H9 (cell line): ENCODE results near the gene GCK. TPM values are rescaled to one million over a fixed set of nuclear protein-coding genes. Genes with fewer than 3 reads are reported as not detected.

Source experiments
- DNase-seq: peaks from one replicate; pipeline ENCODE4 v3.0.0-alpha.2; 2017
- H2AFZ ChIP-seq: one replicate; pipeline ENCODE4 v1.6.1; 2013; ENCODE audit warnings: mild to moderate bottlenecking, low read length, control low read depth, moderate library complexity
- H2AK5ac ChIP-seq: 2 replicates; pipeline ENCODE4 v1.6.1; 2013; ENCODE audit warnings: low read length, control low read depth, mixed read lengths; ENCODE audit not compliant: insufficient read length
- H2BK120ac ChIP-seq: one replicate; pipeline ENCODE4 v1.6.1; 2013; ENCODE audit warnings: low read depth, mild to moderate bottlenecking, low read length, control low read depth, inconsistent platforms; ENCODE audit not compliant: poor library complexity, severe bottlenecking
- H2BK12ac ChIP-seq: 2 replicates; pipeline ENCODE4 v1.6.1; 2013; ENCODE audit warnings: low read length, control low read depth, mixed read lengths, low read depth; ENCODE audit not compliant: insufficient read length
- H2BK15ac ChIP-seq: 2 replicates; pipeline ENCODE4 v1.6.1; 2013; ENCODE audit warnings: low read depth, low read length, control low read depth
- H2BK20ac ChIP-seq: one replicate; pipeline ENCODE4 v1.6.1; 2013; ENCODE audit warnings: low read depth, mild to moderate bottlenecking, low read length, control low read depth, inconsistent platforms; ENCODE audit not compliant: poor library complexity, severe bottlenecking
- H2BK5ac ChIP-seq: 2 replicates; pipeline ENCODE4 v1.6.1; 2013; ENCODE audit warnings: low read length, control low read depth, mixed read lengths; ENCODE audit not compliant: insufficient read length
- H3K14ac ChIP-seq: 2 replicates; pipeline ENCODE4 v1.6.1; 2013; ENCODE audit warnings: low read length, control low read depth; ENCODE audit not compliant: insufficient read depth
- H3K18ac ChIP-seq: 2 replicates; pipeline ENCODE4 v1.6.1; 2013; ENCODE audit warnings: low read depth, mild to moderate bottlenecking, mixed read lengths, low read length, control low read depth; ENCODE audit not compliant: insufficient read length
- H3K23ac ChIP-seq: 2 replicates; pipeline ENCODE4 v1.6.1; 2013; ENCODE audit warnings: low read length, control low read depth, mixed read lengths, low read depth; ENCODE audit not compliant: insufficient read length
- H3K23me2 ChIP-seq: 2 replicates; pipeline ENCODE4 v1.6.1; 2013; ENCODE audit warnings: low read depth, mild to moderate bottlenecking, mixed read lengths, low read length, control low read depth; ENCODE audit not compliant: insufficient read length, poor library complexity, severe bottlenecking
- H3K27ac ChIP-seq: 2 replicates; pipeline ENCODE4 v1.5.1; 2013; ENCODE audit warnings: low read length, control low read depth, mixed read lengths, low read depth; ENCODE audit not compliant: insufficient read length
- H3K27me3 ChIP-seq: 2 replicates; pipeline ENCODE4 v1.6.1; 2013; ENCODE audit warnings: low read length, control low read depth, inconsistent platforms; ENCODE audit not compliant: insufficient read depth
- H3K4ac ChIP-seq: 2 replicates; pipeline ENCODE4 v1.6.1; 2013; ENCODE audit warnings: low read depth, mild to moderate bottlenecking, control low read depth, inconsistent platforms, low read length, moderate library complexity
- H3K4me1 ChIP-seq: 2 replicates; pipeline ENCODE4 v1.6.1; 2013; ENCODE audit warnings: low read length, control low read depth, inconsistent platforms; ENCODE audit not compliant: insufficient read depth
- H3K4me2 ChIP-seq: 2 replicates; pipeline ENCODE4 v1.6.1; 2013; ENCODE audit warnings: low read length, control low read depth, mixed read lengths; ENCODE audit not compliant: insufficient read length, insufficient read depth
- H3K56ac ChIP-seq: 2 replicates; pipeline ENCODE4 v1.6.1; 2013; ENCODE audit warnings: low read depth, mild to moderate bottlenecking, mixed read lengths, low read length, control low read depth; ENCODE audit not compliant: insufficient read length
- H3K79me1 ChIP-seq: 2 replicates; pipeline ENCODE4 v1.6.1; 2013; ENCODE audit warnings: low read depth, mild to moderate bottlenecking, moderate library complexity, low read length, control low read depth, inconsistent platforms; ENCODE audit not compliant: insufficient read depth, poor library complexity, severe bottlenecking
- H3K79me2 ChIP-seq: 2 replicates; pipeline ENCODE4 v1.6.1; 2013; ENCODE audit warnings: low read length, control low read depth, inconsistent platforms; ENCODE audit not compliant: insufficient read depth
- H3K9ac ChIP-seq: 2 replicates; pipeline ENCODE4 v1.6.1; 2013; ENCODE audit warnings: low read length, control low read depth, mixed read lengths; ENCODE audit not compliant: insufficient read length; ENCODE audit errors: extremely low read depth
- H3K9me3 ChIP-seq: one replicate; pipeline ENCODE4 v1.6.1; 2013; ENCODE audit warnings: low read depth, low read length, inconsistent platforms; ENCODE audit not compliant: control insufficient read depth
- H3T11ph ChIP-seq: one replicate; pipeline ENCODE4 v1.6.1; 2013; ENCODE audit warnings: mild to moderate bottlenecking, low read length, control low read depth, inconsistent platforms
- H4K20me1 ChIP-seq: one replicate; pipeline ENCODE4 v1.6.1; 2013; ENCODE audit not compliant: control insufficient read depth, insufficient read length, insufficient read depth
- H4K5ac ChIP-seq: 2 replicates; pipeline ENCODE4 v1.6.1; 2013; ENCODE audit warnings: low read depth, mild to moderate bottlenecking, mixed read lengths, low read length, control low read depth; ENCODE audit not compliant: insufficient read length
- H4K8ac ChIP-seq: replicated peaks from 2 replicates; pipeline ENCODE4 v1.6.1; 2013; ENCODE audit warnings: low read length, control low read depth, mixed read lengths, low read depth; ENCODE audit not compliant: insufficient read length
- H4K91ac ChIP-seq: 2 replicates; pipeline ENCODE4 v1.6.1; 2013; ENCODE audit warnings: low read depth, mild to moderate bottlenecking, moderate library complexity, mixed read lengths, low read length, control low read depth; ENCODE audit not compliant: insufficient read length
- H3K27ac Mint-ChIP-seq, 3 experiments: 2 replicates in 2 of 3; 3 replicates in 1 of 3; pipeline ENCODE4 v1.8.0; 2020 to 2021; ENCODE audit warnings: mixed read lengths in 3 of 3, mild to moderate bottlenecking in 1 of 3, moderate library complexity in 1 of 3
- H3K27me3 Mint-ChIP-seq: 2 replicates; pipeline ENCODE4 v1.8.0; 2021; ENCODE audit warnings: low read depth, mild to moderate bottlenecking, moderate library complexity, mixed read lengths
- H3K36me3 Mint-ChIP-seq, 3 experiments: 2 replicates in 2 of 3; 3 replicates in 1 of 3; pipeline ENCODE4 v1.8.0; 2020 to 2021; ENCODE audit warnings: low read depth in 3 of 3, mixed read lengths in 3 of 3; ENCODE audit not compliant: insufficient read depth in 1 of 3
- H3K4me1 Mint-ChIP-seq, 2 experiments: 2 replicates each; pipeline ENCODE4 v1.8.0; 2020; ENCODE audit warnings: mixed read lengths in 2 of 2
- H3K4me3 Mint-ChIP-seq, 2 experiments: 2 replicates in 1 of 2; 3 replicates in 1 of 2; pipeline ENCODE4 v1.8.0; 2020 to 2021; ENCODE audit warnings: mild to moderate bottlenecking in 2 of 2, mixed read lengths in 2 of 2, moderate library complexity in 1 of 2
- H3K9me3 Mint-ChIP-seq, 2 experiments: 2 replicates in 1 of 2; 3 replicates in 1 of 2; pipeline ENCODE4 v1.8.0; 2020; ENCODE audit warnings: mild to moderate bottlenecking in 2 of 2, mixed read lengths in 2 of 2, moderate library complexity in 1 of 2
- CTCF ChIP-seq: fragments of 200-600 bp; sonication (generic); conservative IDR thresholded peaks from 3 replicates; pipeline ENCODE4 v1.8.0; 2021; ENCODE audit warnings: antibody characterized with exemption, mild to moderate bottlenecking
- WGBS: extraction: QIAGEN DNeasy Blood & Tissue Kit; methylation state at CpG from one replicate; pipeline ENCODE4 v1.1.7; 2013; ENCODE audit warnings: missing lambda C conversion rate, low lambda C conversion rate, mixed read lengths; ENCODE audit not compliant: insufficient read length; ENCODE audit errors: extremely low coverage; 5-methylcytosine and 5-hydroxymethylcytosine counted together
- total RNA-seq: library from RNA; stranded (reverse); gene quantifications from 2 replicates; pipeline ENCODE4 v1.2.1, GENCODE V29; 2021

Gene GCK
- total RNA-seq, 1 experiment from 2014 or later = 0.98 TPM

- Histone ChIP-seq H4K8ac (no peak overlapping the region), H2AK5ac (no peak overlapping the region), H3K4me2 (no peak overlapping the region), H2AFZ (no peak overlapping the region), H4K5ac (no peak overlapping the region), H3K79me2 (no peaks in the 10 kb centered on the region), H2BK12ac (no peak overlapping the region), H2BK15ac (no peak overlapping the region), H3K9me3 (no peaks in the 10 kb centered on the region), H3K4ac (no peak overlapping the region), H3K27ac (no peak overlapping the region), H3K23me2 (peaks cover 5% of the 10 kb centered on the region), H2BK20ac (no peak overlapping the region), H3K9ac (no peak overlapping the region), H2BK5ac (no peak overlapping the region), H3K23ac (no peak overlapping the region), H3T11ph (no peak overlapping the region), H4K20me1 (no peaks in the 10 kb centered on the region), H3K4me1 (no peaks in the 10 kb centered on the region), H3K14ac (no peak overlapping the region), H3K27me3 (no peaks in the 10 kb centered on the region; the same call in 1 of the 2 replicates), H2BK120ac (no peak overlapping the region), H3K79me1 (no peaks in the 10 kb centered on the region), H3K56ac (no peak overlapping the region), H3K18ac (no peak overlapping the region), H4K91ac (no peak overlapping the region)
- H3K36me3 Mint-ChIP-seq = no peaks in the 10 kb centered on the region
- DNase-seq = no peak
- H3K4me3 Mint-ChIP-seq = peak overlapping the region in 1 of 2 experiments; percentile 23; a peak in 1 of 5 replicates
- no peaks in the 10 kb centered on the region; a peak in 1 of 5 replicates for H3K9me3 Mint-ChIP-seq
- H3K4me1 Mint-ChIP-seq = peaks cover 2 to 11% of the 10 kb centered on the region in 2 experiments
- no peak for TF ChIP-seq CTCF
- H3K27ac Mint-ChIP-seq = peak overlapping the region in 1 of 3 experiments; percentile 44; a peak in 2 of 7 replicates
- no CpG with 5 or more reads among the region's 4 CpGs for WGBS
- peaks cover 26% of the 10 kb centered on the region for H3K27me3 Mint-ChIP-seq
Observed at GRCh38 chr7:44099669-44100068, 89.6 kb downstream of the GCK start.
